ENCODE results near the gene SERGEF.

- TF ChIP-seq CTCF (IDR thresholded peaks at IDR 0.05) (no peak), POLR2A (IDR thresholded peaks at IDR 0.05) (no peak)
Measured at GRCh38 chr11:17791144-17791543, 221.7 kb downstream of the SERGEF start.
